Nephron (organoid): ENCODE measurements around the gene TULP4.
"Not testable (repeated sequence)": the region's sequence is repeated elsewhere in the genome, so short reads cannot be mapped to it uniquely, and the experiment has no call there.

Experiments used
- H3K27ac Mint-ChIP-seq, 3 experiments: 2 replicates each; pipeline ENCODE4 v1.8.0; 2020; ENCODE audit warnings: mixed read lengths in 3 of 3, mild to moderate bottlenecking in 2 of 3, moderate library complexity in 1 of 3
- H3K27me3 Mint-ChIP-seq: 2 replicates; pipeline ENCODE4 v1.8.0; 2021; ENCODE audit warnings: low read depth, mild to moderate bottlenecking, moderate library complexity, mixed read lengths
- H3K36me3 Mint-ChIP-seq: 2 replicates; pipeline ENCODE4 v1.8.0; 2020; ENCODE audit warnings: low read depth, mixed read lengths
- H3K4me1 Mint-ChIP-seq: 2 replicates; pipeline ENCODE4 v1.8.0; 2020; ENCODE audit warnings: mixed read lengths
- H3K4me3 Mint-ChIP-seq, 3 experiments: 2 replicates each; pipeline ENCODE4 v1.8.0; 2020; ENCODE audit warnings: mild to moderate bottlenecking in 3 of 3, mixed read lengths in 3 of 3, moderate library complexity in 2 of 3
- H3K9me3 Mint-ChIP-seq: 2 replicates; pipeline ENCODE4 v1.8.0; 2020; ENCODE audit warnings: mixed read lengths
- CTCF ChIP-seq, 3 experiments: fragments of 200-600 bp; sonication (generic); IDR thresholded peaks; one replicate each; pipeline ENCODE4 v1.5.0; 2021; ENCODE audit warnings: antibody characterized with exemption in 3 of 3; ENCODE audit not compliant: unreplicated experiment in 3 of 3

The TULP4 gene

GRCh38 chr6:158340252-158340651 lies 28.0 kb downstream of the TULP4 start:
- Mint-ChIP-seq H3K36me3 (peaks cover 93% of the 10 kb centered on the region), H3K4me1 (no peaks in the 10 kb centered on the region), H3K27me3 (no peaks in the 10 kb centered on the region), H3K27ac (no peak overlapping the region), H3K9me3 (peaks cover 35% of the 10 kb centered on the region), H3K4me3 (no peak overlapping the region)
- no peak for TF ChIP-seq CTCF (IDR thresholded peaks at IDR 0.05; ENCODE audit: unreplicated experiment in 3 of 3)

GRCh38 chr6:158344534-158344933 lies 32.3 kb downstream of the TULP4 start:
- Mint-ChIP-seq H3K4me1 (no peaks in the 10 kb centered on the region), H3K9me3 (peaks cover 57% of the 10 kb centered on the region), H3K27ac (no peak overlapping the region), H3K4me3 (no peak overlapping the region), H3K27me3 (no peaks in the 10 kb centered on the region), H3K36me3 (peaks cover 84% of the 10 kb centered on the region)
- TF ChIP-seq CTCF (IDR thresholded peaks at IDR 0.05; ENCODE audit: unreplicated experiment in 3 of 3): no peak

GRCh38 chr6:158345444-158345843 lies 33.2 kb downstream of the TULP4 start:
- H3K27me3 Mint-ChIP-seq, H3K4me3 Mint-ChIP-seq, H3K27ac Mint-ChIP-seq, H3K4me1 Mint-ChIP-seq: not testable (repeated sequence)
- H3K9me3 Mint-ChIP-seq: peaks cover 52% of the 10 kb centered on the region
- peaks cover 80% of the 10 kb centered on the region for H3K36me3 Mint-ChIP-seq

GRCh38 chr6:158347335-158347734 lies 35.1 kb downstream of the TULP4 start:
- H3K27ac Mint-ChIP-seq: no peak overlapping the region
- no peak overlapping the region for H3K4me3 Mint-ChIP-seq
- H3K9me3 Mint-ChIP-seq: peaks cover 47% of the 10 kb centered on the region
- TF ChIP-seq CTCF (IDR thresholded peaks at IDR 0.05; ENCODE audit: unreplicated experiment in 3 of 3): no peak
- H3K36me3 Mint-ChIP-seq: peaks cover 71% of the 10 kb centered on the region
- no peaks in the 10 kb centered on the region for H3K4me1 Mint-ChIP-seq
- H3K27me3 Mint-ChIP-seq: no peaks in the 10 kb centered on the region

- not testable (repeated sequence) for H3K4me3 Mint-ChIP-seq, H3K4me1 Mint-ChIP-seq, H3K27me3 Mint-ChIP-seq, H3K27ac Mint-ChIP-seq
- H3K9me3 Mint-ChIP-seq: peaks cover 47% of the 10 kb centered on the region
- peaks cover 64% of the 10 kb centered on the region for H3K36me3 Mint-ChIP-seq
These were observed 36.7 kb downstream of the TULP4 start for GRCh38 chr6:158348737-158349504.

GRCh38 chr6:158349505-158350275 lies 37.4 kb downstream of the TULP4 start:
- not testable (repeated sequence) for H3K27me3 Mint-ChIP-seq, H3K4me3 Mint-ChIP-seq, H3K27ac Mint-ChIP-seq
- peaks cover 62% of the 10 kb centered on the region for H3K36me3 Mint-ChIP-seq
- H3K4me1 Mint-ChIP-seq: peaks cover 13% of the 10 kb centered on the region
- H3K9me3 Mint-ChIP-seq: peaks cover 39% of the 10 kb centered on the region

GRCh38 chr6:158350731-158351130 lies 38.5 kb downstream of the TULP4 start:
- Mint-ChIP-seq H3K36me3 (peaks cover 52% of the 10 kb centered on the region), H3K9me3 (peaks cover 31% of the 10 kb centered on the region), H3K4me1 (peaks cover 19% of the 10 kb centered on the region)
- H3K27ac Mint-ChIP-seq, H3K4me3 Mint-ChIP-seq, H3K27me3 Mint-ChIP-seq: not testable (repeated sequence)
